GM18951 (cell line): ENCODE measurements around the gene TRIM38.

Experiments used
- POLR2A ChIP-seq: IDR thresholded peaks from 4 replicates; pipeline ENCODE4 v1.6.1; 2011; ENCODE audit warnings: mild to moderate bottlenecking; ENCODE audit not compliant: insufficient read length, insufficient read depth; ENCODE audit errors: extremely low read depth
- in situ Hi-C: fragments of 300-500 bp; cut with MboI; formaldehyde crosslinking; loops from one replicate; pipeline ENCODE4 v1.12.0; 2022; ENCODE audit warnings: low sequenced_read_pairs, mixed read lengths, inconsistent platforms; ENCODE audit not compliant: unreplicated experiment

TRIM38 gene, protein sequence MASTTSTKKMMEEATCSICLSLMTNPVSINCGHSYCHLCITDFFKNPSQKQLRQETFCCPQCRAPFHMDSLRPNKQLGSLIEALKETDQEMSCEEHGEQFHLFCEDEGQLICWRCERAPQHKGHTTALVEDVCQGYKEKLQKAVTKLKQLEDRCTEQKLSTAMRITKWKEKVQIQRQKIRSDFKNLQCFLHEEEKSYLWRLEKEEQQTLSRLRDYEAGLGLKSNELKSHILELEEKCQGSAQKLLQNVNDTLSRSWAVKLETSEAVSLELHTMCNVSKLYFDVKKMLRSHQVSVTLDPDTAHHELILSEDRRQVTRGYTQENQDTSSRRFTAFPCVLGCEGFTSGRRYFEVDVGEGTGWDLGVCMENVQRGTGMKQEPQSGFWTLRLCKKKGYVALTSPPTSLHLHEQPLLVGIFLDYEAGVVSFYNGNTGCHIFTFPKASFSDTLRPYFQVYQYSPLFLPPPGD

DNA sequence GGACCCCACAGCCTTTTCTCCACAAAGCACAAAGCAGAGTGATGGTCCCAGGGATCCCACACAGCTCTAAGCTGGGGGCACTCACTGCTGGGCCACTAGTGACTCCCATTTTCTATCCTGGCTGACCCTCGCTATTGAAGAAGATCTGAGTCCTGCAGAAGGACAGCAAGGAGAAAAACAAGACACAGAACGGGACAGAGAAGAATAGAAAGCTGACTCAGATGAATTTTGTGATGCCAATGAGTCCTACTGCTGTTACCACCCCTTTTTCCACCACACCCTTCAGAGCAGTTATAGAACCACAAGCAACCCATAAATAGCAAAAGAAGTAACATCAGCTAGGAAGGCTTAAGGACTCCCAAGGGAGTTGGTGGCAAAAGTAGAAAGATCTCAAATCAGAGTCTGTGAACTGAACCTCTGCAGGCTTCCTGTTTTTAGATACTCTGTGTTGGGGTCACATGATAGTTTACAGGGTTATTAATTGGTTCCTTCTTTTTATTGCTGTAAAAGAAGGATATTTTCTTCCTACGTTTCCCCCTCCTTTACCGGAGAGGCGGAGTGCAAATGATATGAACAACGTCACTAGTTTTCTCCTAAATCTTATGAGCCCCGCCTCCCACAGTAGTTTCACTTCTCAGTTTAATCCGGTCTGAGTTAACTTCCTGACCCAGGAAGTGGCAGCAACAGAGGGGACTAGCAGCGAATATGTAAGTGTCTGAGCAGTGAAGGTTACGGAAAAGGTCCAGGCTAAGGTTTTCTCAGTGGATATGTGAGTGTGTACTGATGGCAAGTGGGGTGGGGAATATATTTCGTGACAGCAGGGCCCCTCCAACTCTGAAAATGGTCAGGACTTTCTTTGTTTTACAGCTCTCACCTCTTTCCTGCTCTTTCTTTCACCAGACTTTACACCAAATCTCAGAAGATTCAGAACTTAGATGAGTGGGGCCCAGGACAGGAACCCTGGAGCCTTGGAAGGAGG is at the start of gene TRIM38:
Gene TRIM38, plus strand, starts transcription at position 654 of the 979 bp plus-strand sequence. CDS start 3,721 bp downstream, outside the sequence.
- TF ChIP-seq POLR2A = peak; percentile 83
- in situ Hi-C loops = no loop called here

DNA sequence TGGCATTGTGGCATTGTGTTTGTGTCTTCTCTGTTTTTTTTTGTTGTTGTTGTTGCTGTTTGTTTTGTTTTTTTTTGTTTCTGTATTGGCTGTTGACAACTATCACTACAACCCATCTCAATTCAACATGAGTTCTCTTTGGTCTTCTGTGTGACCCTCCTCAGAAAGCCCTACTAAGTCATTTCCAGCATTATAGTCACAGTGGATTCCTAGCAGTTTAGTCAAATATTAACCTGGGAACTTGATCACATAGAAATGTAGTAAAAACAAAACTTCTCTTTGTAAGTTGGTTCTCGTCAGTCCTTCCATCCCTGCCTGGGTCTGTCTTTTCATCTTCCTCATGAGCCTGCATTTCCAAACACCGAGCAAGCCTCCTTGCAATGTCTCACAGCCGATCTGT is 48.9 kb upstream of the TRIM38 start:
- no peak for TF ChIP-seq POLR2A
- in situ Hi-C loops = no loop called here

DNA sequence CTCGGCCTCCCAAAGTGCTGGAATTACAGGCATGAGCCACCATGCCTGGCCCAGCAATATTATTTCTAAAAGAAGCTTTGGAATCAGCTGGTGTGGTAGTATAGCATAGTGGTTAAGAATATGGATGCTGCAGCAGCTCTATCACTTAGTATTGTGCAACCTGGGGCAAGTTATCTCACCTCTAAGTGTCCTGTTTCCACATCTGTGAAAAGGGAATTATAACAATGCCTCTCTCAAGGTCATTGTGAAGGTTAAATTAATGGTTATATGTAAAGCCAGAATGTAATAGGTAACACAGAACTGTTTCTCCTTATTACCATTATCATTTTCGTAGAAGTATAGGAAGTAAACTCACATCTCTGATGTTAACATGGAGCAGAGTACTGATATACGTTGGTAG is 46.3 kb upstream of the TRIM38 start:
- TF ChIP-seq POLR2A = no peak

GRCh38 chr6:25916789-25917490 is 45.7 kb upstream of the TRIM38 start:
- in situ Hi-C loops = no loop called here
- TF ChIP-seq POLR2A = no peak

More for the DNA sequence above, 46.3 kb upstream of the TRIM38 start:
- in situ Hi-C loops = no loop called here

DNA sequence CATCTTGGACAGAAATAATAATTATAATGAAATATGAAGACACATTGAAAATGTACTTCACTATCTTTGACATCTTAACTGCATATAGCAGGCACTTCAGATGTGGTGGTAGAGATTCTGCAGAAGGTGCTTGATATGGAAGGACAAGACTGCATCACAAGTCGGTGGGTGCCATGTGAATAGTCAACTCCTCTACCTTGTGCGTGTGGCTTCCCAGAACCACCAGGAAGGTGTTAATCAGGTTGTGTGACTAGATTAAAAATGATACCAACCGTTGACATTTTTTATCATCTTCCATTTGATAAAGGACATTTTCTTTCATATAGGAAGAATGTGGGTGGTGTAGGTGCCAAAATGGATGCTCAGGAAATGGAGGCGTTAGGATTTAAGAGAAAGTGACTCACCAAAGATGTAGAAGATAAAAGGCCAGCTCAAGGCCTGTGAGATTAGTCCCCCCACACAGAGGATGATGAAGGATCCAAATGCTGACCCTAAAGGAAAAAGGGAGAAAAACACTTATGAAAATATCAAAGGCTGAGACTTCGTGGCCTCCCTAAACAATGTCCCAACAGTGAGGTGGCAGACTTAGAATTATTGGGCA is 44.4 kb upstream of the TRIM38 start:
- in situ Hi-C loops = no loop called here
- TF ChIP-seq POLR2A = no peak

GRCh38 chr6:25919657-25920056 is 42.9 kb upstream of the TRIM38 start:
- no peak for TF ChIP-seq POLR2A
- in situ Hi-C loops = no loop called here

DNA sequence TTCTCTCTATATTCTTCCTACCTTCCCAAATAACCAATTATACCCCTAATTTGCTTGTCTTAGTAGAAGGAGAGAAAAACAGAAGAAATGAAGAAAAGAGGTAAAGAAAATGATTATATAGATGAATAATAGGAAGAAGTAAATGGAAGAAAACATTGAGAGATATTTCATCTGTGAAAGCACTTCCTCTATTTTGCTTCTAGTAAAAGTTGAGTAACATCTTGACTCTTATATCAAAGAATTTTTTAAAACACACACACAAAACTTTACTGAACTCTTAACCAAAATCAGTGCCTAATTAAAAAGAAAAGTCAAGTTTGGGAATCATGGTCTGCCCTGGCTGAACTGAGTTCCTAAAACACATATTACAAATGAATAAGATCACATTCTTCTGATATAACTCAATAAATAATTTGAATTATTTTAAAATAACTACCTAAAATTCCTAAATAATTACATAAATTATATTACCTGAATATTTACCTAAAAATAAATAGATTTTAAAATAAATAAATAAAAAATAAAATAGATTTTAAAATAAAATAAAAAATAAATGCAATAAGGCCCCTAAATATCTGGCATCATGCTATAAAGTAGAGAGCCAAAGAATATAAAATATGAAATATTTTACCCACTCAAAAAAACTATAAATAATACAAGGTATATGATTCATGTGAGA is 40.9 kb upstream of the TRIM38 start:
- TF ChIP-seq POLR2A = no peak
- in situ Hi-C loops = no loop called here

DNA sequence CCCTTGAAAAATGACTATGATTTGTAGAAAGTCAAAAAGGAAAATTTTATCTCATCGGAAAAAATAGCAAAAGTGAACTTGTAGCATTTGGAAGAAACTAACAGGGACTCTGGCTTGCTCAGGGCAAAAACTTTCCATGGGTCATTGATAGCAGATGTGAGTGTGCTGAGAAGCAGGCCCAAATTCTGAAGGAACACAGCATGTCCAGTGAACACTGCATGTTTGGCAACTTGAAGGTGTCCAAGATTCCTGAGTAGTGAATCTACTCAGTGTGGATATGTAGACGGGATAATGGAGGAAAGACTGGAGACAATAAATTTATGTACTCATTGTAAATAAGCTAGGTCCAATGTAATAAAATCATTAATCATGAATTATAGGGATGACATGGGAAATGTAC is 40.3 kb upstream of the TRIM38 start:
- no peak for TF ChIP-seq POLR2A
- in situ Hi-C loops = no loop called here

DNA sequence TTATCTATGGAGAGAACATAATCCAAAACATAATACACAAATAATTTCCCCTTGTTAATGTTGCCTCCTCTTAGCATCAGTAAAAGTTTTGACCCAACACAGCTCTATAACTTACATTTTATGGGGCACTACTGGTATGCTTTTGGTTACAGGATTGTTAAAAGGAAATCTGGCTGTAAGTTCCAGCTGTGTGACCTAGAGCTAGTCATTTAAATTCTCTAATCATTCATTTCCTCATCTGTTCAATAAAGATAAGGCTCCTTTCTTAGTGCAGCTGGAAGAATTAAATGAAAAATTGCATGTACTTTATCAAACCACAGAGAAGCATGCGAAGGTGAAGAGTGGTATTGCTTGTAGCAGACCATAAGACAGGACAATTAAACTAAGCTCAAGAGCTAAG is 36.7 kb upstream of the TRIM38 start:
- TF ChIP-seq POLR2A = no peak
- in situ Hi-C loops = loop anchor here (25.0 kb wide), 1 partner anchor 689 kb away; no protein-coding TSS in a partner anchor

- no peak for TF ChIP-seq POLR2A
- in situ Hi-C loops = loop anchor here (25.0 kb wide), 1 partner anchor 690 kb away; no protein-coding TSS in a partner anchor
Measured at GRCh38 chr6:25927178-25927577, 35.4 kb upstream of the TRIM38 start.

GRCh38 chr6:25927756-25928216 is 34.8 kb upstream of the TRIM38 start:
- no peak for TF ChIP-seq POLR2A
- in situ Hi-C loops = loop anchor here (25.0 kb wide), 1 partner anchor 690 kb away; no protein-coding TSS in a partner anchor
